OCI-LY1 (cell line): Measurements from ENCODE around the gene NDFIP1.

Experiments
- H2AFZ ChIP-seq: fragments of 200-600 bp; sonication (generic), shearing (Covaris generic); 2 replicates; pipeline ENCODE4 v1.6.0; 2014; ENCODE audit warnings: antibody characterized with exemption, mild to moderate bottlenecking, low read length
- H3F3A ChIP-seq: fragments of 200-600 bp; sonication (generic), shearing (Covaris generic); 2 replicates; pipeline ENCODE4 v1.6.0; 2014; ENCODE audit warnings: mild to moderate bottlenecking, antibody characterized with exemption, low read length, moderate library complexity; ENCODE audit not compliant: insufficient read depth
- H3K27ac ChIP-seq: fragments of 200-600 bp; sonication (generic); 2 replicates; pipeline ENCODE4 v1.5.1; 2014; ENCODE audit warnings: low read length, mixed run types, mild to moderate bottlenecking, low read depth; ENCODE audit not compliant: poor library complexity, severe bottlenecking
- H3K27me3 ChIP-seq: fragments of 200-600 bp; sonication (generic); 2 replicates; pipeline ENCODE4 v1.6.0; 2014; ENCODE audit warnings: antibody characterized with exemption, mild to moderate bottlenecking, low read length, moderate library complexity; ENCODE audit not compliant: insufficient read depth
- H3K36me3 ChIP-seq: fragments of 200-600 bp; sonication (generic); 2 replicates; pipeline ENCODE4 v1.6.1; 2014; ENCODE audit warnings: mild to moderate bottlenecking, antibody characterized with exemption, low read length, moderate library complexity, mixed read lengths; ENCODE audit not compliant: insufficient read depth
- H3K4me1 ChIP-seq: fragments of 200-600 bp; sonication (generic); 2 replicates; pipeline ENCODE4 v1.5.1; 2014; ENCODE audit warnings: mild to moderate bottlenecking, low read length, moderate library complexity; ENCODE audit not compliant: insufficient read depth, severe bottlenecking
- H3K4me2 ChIP-seq: fragments of 200-600 bp; sonication (generic), shearing (Covaris generic); 2 replicates; pipeline ENCODE4 v1.6.1; 2014; ENCODE audit warnings: low read length
- H3K4me3 ChIP-seq: fragments of 200-600 bp; sonication (generic); 2 replicates; pipeline ENCODE4 v1.5.1; 2014; ENCODE audit warnings: low read length, low read depth, mild to moderate bottlenecking, mixed read lengths; ENCODE audit not compliant: poor library complexity, severe bottlenecking
- H3K79me2 ChIP-seq: fragments of 200-600 bp; shearing (Covaris generic); 2 replicates; pipeline ENCODE4 v1.6.1; 2016; ENCODE audit warnings: mixed run types, low read length, mixed read lengths; ENCODE audit not compliant: insufficient read depth
- H3K9ac ChIP-seq: fragments of 200-600 bp; sonication (generic), shearing (Covaris generic); 2 replicates; pipeline ENCODE4 v1.6.1; 2014; ENCODE audit warnings: mild to moderate bottlenecking, low read length, mixed read lengths
- H3K9me2 ChIP-seq: fragments of 200-600 bp; sonication (generic), shearing (Covaris generic); 2 replicates; pipeline ENCODE4 v1.6.1; 2014; ENCODE audit warnings: low read depth, mild to moderate bottlenecking, low read length, mixed read lengths
- H3K9me3 ChIP-seq: fragments of 200-600 bp; shearing (Covaris generic); 2 replicates; pipeline ENCODE4 v1.6.1; 2014; ENCODE audit warnings: low read length, mixed read lengths
- H4K20me1 ChIP-seq: fragments of 200-600 bp; sonication (generic), shearing (Covaris generic); 2 replicates; pipeline ENCODE4 v1.6.0; 2016; ENCODE audit warnings: mild to moderate bottlenecking, low read length; ENCODE audit not compliant: insufficient read depth
- EZH2 ChIP-seq: fragments of 200-600 bp; sonication (generic), shearing (Covaris generic); IDR thresholded peaks from 2 replicates; pipeline ENCODE4 v1.8.0; 2017; ENCODE audit warnings: borderline replicate concordance, mixed run types, mild to moderate bottlenecking, antibody characterized with exemption, low read length, moderate library complexity, mixed read lengths
- TF ChIP-seq, protein P1 (sequence below): fragments of 200-600 bp; sonication (generic), shearing (Covaris generic); IDR thresholded peaks from 2 replicates; pipeline ENCODE4 v1.5.1; 2017; ENCODE audit warnings: mild to moderate bottlenecking, antibody characterized with exemption, low read length, moderate library complexity, mixed read lengths

The NDFIP1 gene

GRCh38 chr5:142106061-142106460, 2.5 kb upstream of the NDFIP1 start:
- H3K9me3 ChIP-seq: no peaks in the 10 kb centered on the region
- H3K9ac ChIP-seq: no peak overlapping the region
- H3K9me2 ChIP-seq: no peaks in the 10 kb centered on the region
- no peaks in the 10 kb centered on the region for H3F3A ChIP-seq
- no peak overlapping the region for H3K27ac ChIP-seq
- peaks cover 5% of the 10 kb centered on the region; the same call in 1 of the 2 replicates for H3K79me2 ChIP-seq
- H3K27me3 ChIP-seq: no peaks in the 10 kb centered on the region
- no peak overlapping the region for H3K4me3 ChIP-seq
- H2AFZ ChIP-seq: no peak overlapping the region
- no peaks in the 10 kb centered on the region for H4K20me1 ChIP-seq
- H3K36me3 ChIP-seq: peaks cover 4% of the 10 kb centered on the region
- H3K4me1 ChIP-seq: peaks cover 22% of the 10 kb centered on the region
- no peak overlapping the region for H3K4me2 ChIP-seq
- no peak for TF ChIP-seq EZH2
- TF ChIP-seq, protein P1, sequence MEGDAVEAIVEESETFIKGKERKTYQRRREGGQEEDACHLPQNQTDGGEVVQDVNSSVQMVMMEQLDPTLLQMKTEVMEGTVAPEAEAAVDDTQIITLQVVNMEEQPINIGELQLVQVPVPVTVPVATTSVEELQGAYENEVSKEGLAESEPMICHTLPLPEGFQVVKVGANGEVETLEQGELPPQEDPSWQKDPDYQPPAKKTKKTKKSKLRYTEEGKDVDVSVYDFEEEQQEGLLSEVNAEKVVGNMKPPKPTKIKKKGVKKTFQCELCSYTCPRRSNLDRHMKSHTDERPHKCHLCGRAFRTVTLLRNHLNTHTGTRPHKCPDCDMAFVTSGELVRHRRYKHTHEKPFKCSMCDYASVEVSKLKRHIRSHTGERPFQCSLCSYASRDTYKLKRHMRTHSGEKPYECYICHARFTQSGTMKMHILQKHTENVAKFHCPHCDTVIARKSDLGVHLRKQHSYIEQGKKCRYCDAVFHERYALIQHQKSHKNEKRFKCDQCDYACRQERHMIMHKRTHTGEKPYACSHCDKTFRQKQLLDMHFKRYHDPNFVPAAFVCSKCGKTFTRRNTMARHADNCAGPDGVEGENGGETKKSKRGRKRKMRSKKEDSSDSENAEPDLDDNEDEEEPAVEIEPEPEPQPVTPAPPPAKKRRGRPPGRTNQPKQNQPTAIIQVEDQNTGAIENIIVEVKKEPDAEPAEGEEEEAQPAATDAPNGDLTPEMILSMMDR: no peak

DNA sequence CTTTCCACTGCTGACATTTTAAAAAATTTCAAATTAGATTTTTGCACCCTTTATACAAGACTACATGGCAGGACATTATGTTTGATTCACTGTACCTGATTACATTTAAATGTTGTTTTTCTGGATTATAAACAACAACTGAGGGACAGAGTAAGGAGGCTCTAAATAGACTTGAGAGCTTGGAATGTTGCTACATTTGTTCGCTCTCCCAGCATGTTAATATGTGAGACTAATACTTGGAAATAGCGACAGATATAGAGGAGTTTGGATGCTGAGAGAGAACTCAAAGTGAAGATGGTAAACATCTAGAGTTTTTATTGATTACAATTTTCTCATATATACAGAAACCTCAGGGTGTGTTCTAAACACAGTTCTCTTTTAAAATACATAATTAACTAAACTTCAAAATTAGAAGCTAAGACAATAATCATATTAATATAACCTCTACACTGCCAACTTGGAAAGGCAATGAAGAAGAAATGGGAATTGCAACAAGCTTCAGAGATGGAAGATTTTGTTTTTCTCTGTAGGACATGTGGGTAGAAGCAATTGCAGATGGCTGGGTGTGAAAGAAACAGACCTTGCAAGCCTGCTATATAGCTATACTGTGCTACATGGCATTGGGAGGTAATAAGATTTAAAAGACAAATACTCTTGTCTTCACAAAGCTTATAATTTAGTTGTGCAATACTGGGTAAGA, 1.4 kb upstream of the NDFIP1 start:
- no peaks in the 10 kb centered on the region for H3K9me2 ChIP-seq
- H3K4me2 ChIP-seq: no peak overlapping the region
- no peak for TF ChIP-seq EZH2
- TF ChIP-seq, protein P1: no peak
- no peaks in the 10 kb centered on the region for H4K20me1 ChIP-seq
- peaks cover 5% of the 10 kb centered on the region; the same call in 1 of the 2 replicates for H3K79me2 ChIP-seq
- H3K4me3 ChIP-seq: no peak overlapping the region
- no peak overlapping the region for H3K9ac ChIP-seq
- H3K27ac ChIP-seq: no peak overlapping the region
- peaks cover 22% of the 10 kb centered on the region for H3K4me1 ChIP-seq
- no peaks in the 10 kb centered on the region for H3F3A ChIP-seq
- peaks cover 9% of the 10 kb centered on the region for H3K36me3 ChIP-seq
- no peaks in the 10 kb centered on the region for H3K9me3 ChIP-seq
- H3K27me3 ChIP-seq: no peaks in the 10 kb centered on the region
- no peak overlapping the region for H2AFZ ChIP-seq

DNA sequence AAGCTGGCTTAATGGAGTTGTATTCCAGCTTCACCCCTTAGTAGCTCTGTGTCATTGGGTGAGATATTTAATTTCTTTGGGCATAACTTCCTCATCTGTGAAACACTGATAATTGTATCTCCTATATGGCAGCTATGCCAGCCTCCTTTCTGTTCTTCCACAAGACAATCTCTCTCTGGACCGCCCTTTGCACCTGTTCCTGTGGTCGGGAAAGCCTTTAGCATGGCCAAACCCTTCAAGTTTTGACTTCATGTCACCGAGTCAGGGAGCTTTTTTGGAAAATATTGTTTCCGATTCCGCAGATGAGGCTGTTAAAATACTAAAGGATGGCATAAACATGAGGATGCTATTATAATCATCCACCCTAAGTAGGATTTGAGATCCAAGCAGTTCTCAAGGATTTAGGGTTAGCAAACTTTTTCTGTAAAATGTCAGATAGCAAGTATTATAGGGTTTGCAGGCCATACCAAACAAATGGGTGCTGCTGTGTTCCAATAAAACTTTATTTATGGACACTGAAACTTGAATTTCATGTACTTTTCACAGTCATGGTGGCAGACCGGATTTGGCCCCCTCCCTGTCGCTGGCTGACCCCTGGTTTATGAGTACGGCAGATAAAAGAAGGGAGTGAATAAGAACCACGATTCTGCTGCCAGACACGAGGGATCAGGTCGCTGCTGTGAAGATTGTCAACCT, 695 bp upstream of the NDFIP1 start:
- Histone ChIP-seq H3K27ac (no peak overlapping the region), H3K4me1 (peaks cover 22% of the 10 kb centered on the region), H3K9me2 (no peaks in the 10 kb centered on the region), H3K9me3 (no peaks in the 10 kb centered on the region), H3K27me3 (no peaks in the 10 kb centered on the region), H2AFZ (peak overlapping the region; percentile 93; the same call in 1 of the 2 replicates), H3K9ac (peak overlapping the region; percentile 52; the same call in 1 of the 2 replicates), H4K20me1 (no peaks in the 10 kb centered on the region), H3K36me3 (peaks cover 9% of the 10 kb centered on the region), H3F3A (no peaks in the 10 kb centered on the region), H3K79me2 (peaks cover 5% of the 10 kb centered on the region; the same call in 1 of the 2 replicates), H3K4me2 (peak overlapping the region; percentile 74), H3K4me3 (peak overlapping the region; percentile 85)
- no peak for TF ChIP-seq EZH2
- TF ChIP-seq, protein P1: no peak
